GM18498 (cell line): ENCODE data around the gene VPREB1.
"Not testable (repeated sequence)": the region's sequence is repeated elsewhere in the genome, so short reads cannot be mapped to it uniquely, and the experiment has no call there.

ENCODE experiments used
- ATAC-seq: cut with Tn5 transposase; IDR thresholded peaks from one replicate; pipeline ENCODE4 v1.9.1; 2021; ENCODE audit warnings: mild to moderate bottlenecking, moderate library complexity; ENCODE audit not compliant: unreplicated experiment

VPREB1 gene, protein sequence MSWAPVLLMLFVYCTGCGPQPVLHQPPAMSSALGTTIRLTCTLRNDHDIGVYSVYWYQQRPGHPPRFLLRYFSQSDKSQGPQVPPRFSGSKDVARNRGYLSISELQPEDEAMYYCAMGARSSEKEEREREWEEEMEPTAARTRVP

DNA sequence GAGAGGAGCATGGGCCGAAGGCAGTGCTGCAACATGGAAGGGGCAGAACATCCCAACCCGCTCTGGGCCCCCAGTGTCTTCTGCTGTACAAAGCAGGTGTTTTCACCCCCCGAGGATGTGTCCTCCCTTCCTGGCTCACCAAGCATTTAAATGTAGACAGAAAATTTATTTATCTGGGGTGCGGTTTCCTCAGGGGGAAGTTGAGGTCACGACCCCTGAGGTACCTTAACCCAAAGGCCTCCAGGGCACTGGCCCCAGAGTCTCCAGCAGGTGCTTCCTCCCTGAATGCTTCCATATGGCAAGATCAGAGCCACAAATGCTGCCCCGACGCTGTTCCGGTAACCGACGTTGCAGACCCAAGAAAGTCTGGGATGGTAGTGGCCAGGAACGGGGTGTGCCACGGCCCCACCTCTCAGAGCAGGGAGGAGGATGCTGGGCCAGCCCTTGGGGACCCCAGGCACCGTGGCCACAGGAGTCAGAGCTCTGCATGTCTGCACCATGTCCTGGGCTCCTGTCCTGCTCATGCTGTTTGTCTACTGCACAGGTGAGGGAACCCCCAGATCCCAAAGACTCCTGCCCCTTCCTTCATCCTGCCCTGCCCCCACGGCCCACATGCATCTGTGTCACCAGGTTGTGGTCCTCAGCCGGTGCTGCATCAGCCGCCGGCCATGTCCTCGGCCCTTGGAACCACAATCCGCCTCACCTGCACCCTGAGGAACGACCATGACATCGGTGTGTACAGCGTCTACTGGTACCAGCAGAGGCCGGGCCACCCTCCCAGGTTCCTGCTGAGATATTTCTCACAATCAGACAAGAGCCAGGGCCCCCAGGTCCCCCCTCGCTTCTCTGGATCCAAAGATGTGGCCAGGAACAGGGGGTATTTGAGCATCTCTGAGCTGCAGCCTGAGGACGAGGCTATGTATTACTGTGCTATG is at the start of gene VPREB1:
Gene VPREB1 (plus strand): TSS at position 471 of the 935 bp plus-strand sequence. CDS start 28 bp downstream, at position 499.
- ATAC-seq: no peak

DNA sequence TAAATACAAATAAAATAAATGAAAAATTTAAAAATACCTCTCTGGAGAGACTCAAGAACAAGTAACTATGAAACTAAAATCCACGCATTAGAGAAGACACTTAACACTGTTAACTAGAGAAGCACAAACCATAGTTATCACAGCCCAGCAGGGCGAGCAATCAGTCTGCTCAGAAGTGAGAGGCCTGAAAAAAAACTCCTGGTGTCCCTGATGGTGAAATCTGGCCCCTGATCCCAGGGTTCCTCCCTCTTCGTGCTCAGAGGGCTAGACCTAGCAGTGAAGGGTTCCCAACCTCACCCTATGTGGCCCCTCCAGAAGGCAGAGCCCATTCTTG is 49.7 kb upstream of the VPREB1 start:
- ATAC-seq: no peak

DNA sequence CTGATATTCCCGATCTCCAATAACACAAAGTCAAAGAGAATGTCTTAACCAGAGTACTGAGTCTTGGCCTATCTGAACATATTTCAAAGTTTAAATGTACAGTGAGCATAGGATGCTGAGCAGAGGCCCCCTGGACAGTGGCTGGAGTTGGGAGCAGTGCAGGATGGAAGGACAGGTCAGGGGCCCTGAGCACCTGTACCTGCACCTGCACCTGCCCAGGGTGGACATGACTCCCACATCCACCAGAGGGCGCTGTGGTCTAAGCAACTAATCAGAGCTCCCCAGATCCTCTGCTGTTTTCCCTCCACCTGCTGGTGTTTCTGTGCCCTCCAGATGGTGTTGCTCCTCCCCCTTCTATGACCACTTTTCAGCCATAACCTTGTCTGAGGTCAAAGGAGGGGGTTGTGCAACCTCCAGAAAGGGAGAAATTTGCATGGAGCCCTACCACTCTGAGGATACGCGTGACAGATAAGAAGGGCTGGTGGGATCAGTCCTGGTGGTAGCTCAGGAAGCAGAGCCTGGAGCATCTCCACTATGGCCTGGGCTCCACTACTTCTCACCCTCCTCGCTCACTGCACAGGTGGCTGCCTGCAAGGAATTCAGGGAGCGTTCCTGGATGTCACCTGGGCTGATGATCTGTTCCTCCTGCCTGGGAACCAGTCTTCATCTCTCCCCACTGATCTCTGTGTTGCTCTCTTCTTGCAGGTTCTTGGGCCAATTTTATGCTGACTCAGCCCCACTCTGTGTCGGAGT is 49.1 kb upstream of the VPREB1 start:
- ATAC-seq: peak; percentile 63

DNA sequence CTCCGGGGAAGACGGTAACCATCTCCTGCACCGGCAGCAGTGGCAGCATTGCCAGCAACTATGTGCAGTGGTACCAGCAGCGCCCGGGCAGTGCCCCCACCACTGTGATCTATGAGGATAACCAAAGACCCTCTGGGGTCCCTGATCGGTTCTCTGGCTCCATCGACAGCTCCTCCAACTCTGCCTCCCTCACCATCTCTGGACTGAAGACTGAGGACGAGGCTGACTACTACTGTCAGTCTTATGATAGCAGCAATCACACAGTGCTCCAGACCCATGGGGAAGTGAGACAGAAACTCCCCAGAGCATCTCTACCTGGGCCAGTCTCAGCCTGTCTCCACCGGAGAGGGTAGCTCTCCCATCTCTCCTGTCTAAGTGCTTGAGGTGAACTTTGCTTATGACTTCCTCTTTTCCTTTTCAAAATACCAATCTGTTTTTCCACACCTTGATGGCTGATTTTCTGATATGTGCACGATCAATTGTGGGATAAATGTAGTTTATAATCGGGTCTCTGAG is 48.5 kb upstream of the VPREB1 start:
- ATAC-seq: peak; percentile 82

DNA sequence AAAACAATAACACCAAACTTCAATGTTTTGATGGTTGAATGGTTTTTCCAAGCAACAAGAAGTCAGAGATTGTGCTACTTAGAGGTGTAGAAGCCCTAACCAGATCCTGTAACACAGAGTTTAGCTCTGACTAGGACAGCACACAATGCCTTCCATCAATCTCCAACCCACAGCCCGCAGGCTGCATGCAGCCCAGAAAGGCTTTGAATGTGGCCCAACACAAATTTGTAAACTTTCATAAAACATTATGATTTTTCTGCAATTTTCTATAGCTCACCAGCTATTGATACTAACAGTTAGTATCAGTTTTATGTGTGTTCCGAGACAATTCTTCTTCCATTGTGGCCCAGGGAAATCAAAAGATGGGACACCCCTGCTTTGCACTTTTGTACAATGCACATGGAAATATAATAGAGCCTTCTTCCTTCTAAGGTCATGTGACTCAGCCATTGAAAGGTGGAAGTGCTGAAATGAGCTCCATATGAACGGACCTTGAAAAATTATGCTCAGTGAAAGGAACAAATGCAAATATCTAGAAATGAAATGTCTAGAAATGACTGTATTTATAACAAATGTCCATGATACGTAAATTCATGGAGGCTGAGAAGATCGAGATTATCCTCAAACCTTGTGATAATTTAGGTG is 47.6 kb upstream of the VPREB1 start:
- ATAC-seq: no peak

DNA sequence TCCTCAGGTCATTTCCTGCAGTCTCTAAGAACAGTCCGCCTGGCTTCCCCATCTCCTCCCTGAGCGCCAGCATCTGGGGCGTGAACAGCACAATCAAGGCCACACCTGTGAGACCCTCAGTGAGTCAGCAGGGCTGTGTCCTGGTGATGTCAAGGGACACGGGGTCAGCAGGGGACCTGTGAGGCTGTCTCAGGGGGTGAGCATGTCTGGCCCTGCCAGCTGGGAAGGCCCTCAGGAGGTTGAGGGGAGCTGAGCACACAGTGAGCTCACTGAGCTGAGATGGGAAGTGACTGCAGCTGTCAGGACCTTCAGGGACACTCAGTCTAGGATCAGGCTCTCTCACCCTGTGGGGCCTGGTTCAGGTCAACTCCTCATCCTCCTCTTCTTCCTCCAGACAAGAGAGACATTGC is 46.6 kb upstream of the VPREB1 start:
- no peak for ATAC-seq

DNA sequence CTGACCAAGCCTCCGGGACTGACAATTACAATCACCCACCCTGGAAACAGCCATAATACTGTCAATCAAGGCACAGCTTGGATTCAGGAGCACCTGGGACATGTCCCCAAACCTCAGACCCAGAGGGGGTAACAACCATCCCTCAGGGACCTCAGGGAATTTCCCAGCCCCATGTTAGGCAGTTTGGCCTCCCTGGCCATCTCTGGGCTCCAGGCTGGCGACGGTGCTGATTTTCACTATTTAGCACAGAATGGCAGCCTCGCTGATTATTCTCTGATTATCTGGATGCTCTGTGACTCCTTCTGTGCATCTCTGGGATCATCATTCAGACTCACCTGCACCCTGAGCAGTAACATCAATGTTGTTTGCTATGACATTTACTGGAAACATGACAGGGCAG is 45.8 kb upstream of the VPREB1 start:
- ATAC-seq: no peak

DNA sequence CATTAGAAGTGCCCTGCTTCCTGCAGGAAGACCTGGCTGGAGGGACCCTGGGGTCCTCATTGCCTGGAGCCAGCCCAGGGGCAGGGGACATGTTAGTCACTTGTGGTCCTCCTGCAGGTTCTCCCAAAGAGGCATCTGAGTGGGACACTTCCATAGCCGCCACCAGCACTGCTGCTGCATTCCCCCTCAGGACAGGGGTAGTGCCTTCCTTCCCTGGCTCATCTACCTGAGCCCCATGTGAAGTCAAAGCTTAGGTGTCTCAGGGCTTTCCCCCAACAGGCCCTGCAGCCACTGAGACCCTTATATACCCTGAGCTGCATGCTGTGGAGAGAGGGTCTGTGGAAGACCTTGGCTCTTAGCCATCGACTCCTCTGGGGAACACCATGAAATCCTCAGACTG is 45.0 kb upstream of the VPREB1 start:
- no peak for ATAC-seq

DNA sequence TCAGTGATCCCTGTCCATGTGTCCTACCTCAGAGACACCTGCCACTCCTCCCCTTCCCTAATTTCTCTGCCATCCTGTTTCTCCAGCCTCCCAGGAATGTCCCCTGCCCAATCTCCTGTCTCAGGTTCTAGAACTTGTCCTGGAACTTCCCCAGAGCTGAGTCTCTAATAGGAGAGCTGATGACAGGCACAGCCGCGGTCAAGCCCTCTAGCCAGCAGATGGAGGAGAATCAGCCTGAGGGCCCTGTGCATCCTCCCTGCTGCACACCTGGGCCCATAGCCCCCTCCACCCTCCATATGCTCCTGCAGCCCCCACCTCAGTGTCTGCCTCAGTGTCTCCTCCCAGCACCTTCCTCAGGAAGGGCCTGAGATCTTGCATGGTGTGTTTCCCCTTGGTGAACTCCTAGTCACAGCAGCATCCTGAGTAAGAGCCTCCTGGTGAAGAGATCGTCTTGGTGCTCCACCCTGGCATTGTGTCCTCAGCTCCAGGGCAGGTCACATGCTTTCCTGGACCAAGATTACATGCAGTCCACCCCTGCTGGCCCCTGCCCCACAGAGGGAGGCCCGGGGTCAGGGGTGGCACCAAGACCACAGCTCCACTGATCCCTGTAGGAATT is 43.9 kb upstream of the VPREB1 start:
- ATAC-seq: no peak

DNA sequence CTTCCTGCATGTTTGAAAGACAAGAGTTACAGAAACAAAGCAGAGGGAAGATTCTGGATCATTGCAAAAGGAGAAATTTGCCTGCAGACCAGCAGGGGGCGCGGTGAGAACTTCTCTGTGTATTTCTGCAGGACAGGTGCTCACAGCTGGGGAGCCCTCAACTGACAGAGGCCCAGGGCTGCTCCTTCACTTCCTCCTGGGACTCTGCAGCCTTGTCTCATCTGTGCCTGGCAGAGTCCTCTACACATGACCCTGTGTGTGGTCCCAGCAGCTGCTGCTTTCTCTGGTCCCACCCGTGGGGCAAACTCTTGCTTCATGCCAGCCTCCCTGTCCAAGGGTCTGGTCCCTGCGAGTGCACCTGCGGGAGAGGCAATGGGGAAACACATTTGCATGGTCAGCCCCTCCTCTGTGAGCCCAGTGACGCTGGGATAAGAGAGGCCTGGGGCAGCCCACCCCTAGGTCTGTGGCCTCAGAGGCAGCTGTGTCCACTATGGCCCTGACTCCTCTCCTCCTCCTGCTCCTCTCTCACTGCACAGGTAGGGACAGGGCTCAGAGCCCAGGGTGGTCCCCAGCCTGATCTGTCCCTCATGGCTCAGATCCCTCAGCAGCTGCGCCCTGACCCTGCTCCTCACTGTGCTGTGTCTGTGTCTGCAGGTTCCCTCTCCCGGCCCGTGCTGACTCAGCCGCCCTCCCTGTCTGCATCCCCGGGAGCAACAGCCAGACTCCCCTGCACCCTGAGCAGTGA is 43.2 kb upstream of the VPREB1 start:
- no peak for ATAC-seq

DNA sequence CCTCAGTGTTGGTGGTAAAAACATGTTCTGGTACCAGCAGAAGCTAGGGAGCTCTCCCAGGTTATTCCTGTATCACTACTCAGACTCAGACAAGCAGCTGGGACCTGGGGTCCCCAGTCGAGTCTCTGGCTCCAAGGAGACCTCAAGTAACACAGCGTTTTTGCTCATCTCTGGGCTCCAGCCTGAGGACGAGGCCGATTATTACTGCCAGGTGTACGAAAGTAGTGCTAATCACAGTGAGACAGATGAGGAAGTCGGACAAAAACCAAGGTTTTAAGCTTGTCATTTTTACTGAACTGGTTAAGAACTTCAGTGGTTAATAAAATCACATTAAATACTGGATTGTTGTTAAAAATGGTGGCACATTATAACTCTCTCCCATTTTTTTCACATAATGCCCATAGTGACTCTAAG is 42.6 kb upstream of the VPREB1 start:
- ATAC-seq: no peak

DNA sequence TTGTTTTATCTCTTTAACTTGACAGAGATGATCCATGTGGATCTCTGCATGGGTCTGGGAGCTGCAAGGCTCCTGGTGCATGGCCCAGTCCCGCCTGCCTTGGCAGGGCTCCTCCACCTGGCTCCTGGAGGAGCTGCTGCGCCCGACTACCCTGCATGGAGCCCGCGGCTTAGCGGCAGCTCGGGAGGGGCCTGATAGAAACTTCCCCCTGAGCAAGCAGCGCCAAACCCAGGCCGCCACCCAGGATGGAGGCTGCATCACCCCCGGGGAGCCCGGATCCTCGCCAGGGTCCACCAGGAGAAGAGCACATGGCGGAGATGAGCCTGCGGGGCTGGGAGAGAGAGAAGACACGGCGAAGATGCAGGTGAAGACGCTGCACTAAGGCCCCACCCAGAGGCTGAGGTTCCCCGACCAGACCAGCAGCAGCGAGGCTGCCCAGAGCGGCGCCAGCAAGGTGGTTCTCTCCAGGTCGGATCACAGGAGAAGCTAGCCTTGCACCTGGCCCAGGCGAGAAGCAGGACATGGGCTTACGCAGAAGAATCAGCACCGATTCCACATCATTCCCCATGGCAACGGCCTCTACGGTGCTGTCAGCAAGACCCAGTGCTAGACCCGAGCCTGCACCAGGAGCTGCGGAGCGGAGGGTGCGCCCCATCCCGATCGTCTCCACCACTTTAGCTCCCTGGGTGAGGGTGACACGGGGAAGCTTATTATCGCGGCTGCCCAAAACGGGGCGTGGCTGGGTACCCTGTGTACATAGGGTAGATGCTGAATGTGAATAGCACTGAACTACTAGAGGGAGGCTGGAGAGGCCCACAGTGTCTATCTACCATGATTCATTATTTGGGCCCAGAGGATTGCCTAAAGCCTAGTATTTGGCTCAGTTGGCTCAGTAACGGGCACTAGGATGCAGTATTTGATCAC is 41.3 kb upstream of the VPREB1 start:
- ATAC-seq: no peak

DNA sequence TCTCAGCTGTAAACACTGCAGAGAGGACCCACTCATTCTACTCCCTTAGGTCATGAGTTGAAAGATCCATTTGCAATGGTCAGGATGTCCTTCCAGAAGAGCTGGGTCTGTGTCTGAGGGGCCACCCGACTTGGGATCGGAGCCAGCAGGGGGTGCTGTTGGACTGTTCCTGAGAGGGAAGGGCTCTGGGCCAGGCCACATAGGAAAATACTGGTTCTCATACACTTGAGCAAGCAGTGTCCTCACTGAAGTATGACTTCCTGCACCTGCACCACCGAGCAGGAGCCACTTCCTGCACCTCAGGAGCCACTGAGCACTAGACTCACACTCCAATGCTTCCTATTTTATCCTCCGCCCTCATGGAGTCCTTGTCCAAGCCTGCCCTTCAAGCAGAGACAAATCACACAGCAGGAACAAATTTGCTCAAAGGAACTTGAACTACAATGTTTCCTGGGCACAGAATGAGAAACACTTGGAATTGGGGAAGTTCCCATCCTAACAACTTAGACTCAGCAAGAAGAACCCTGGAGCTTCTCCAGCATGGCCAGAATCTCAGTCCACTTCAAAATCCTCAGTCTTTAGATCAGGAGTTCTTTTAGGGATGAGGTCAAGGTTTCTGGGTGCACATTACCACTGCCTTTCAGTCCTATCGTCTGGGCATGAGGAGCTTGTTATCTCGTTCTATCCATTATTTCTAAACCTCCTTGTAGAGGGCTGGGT is 36.6 kb upstream of the VPREB1 start:
- ATAC-seq: peak; percentile 71

DNA sequence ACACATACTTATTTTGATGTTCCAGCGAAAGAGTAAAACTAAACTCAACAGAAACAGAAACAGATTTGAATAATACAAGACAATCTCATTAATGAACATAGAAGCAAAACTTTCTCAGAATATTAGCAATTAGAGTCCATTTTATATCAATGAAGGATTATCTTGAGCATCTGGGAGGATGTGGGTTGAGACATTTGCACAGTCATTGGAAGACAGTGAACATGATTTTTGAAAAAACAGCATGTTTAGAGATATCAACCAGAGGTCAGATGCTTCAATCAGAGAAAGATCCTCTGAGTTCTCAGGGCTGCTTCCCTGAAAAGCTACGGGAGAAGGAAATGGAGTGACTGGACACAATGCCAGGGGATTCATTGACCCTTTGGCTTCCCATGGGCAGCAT is 35.9 kb upstream of the VPREB1 start:
- ATAC-seq: no peak

DNA sequence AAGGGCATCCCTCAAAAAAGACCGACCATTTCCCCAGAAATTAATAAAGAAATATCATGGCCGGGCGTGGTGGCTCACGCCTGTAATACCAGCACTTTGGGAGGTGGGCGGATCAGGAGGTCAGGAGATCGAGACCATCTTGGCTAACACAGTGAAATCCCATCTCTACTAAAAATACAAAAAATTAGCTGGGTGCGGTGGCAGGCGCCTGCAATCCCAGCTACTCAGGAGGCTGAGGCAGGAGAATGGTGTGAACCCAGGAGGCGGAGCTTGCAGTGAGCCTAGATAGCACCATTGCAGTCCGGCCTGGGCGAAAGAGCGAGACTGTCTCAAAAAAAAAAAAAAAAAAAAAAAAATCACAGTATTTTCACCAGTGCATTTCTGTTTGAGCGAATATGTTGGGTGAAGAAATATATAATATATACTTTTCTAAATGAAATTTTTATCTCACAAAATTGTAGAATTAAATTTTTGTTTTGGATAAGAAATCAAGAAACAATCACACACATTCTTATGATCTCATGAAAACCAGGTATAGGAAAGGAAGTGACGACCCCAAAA is 35.4 kb upstream of the VPREB1 start:
- ATAC-seq: not testable (repeated sequence)

DNA sequence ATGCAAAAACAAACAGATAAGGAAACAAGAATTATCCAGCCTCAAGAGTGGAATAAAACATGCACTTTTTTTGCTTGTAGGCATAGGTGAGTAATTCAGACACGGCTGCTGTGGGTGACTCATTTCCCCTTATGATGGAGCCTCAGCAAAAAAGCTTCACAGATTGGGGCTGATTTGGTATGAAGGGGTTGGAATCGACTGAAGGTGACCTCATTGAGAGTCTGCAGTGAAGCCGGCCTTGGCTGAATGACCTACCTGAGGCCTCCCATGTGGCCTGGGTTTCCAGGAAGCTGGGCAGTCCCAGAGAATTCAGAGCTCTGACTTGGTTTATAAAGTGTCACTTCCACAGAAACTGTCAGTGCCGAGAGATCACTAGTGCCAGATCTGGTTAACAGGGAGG is 34.2 kb upstream of the VPREB1 start:
- ATAC-seq: no peak

DNA sequence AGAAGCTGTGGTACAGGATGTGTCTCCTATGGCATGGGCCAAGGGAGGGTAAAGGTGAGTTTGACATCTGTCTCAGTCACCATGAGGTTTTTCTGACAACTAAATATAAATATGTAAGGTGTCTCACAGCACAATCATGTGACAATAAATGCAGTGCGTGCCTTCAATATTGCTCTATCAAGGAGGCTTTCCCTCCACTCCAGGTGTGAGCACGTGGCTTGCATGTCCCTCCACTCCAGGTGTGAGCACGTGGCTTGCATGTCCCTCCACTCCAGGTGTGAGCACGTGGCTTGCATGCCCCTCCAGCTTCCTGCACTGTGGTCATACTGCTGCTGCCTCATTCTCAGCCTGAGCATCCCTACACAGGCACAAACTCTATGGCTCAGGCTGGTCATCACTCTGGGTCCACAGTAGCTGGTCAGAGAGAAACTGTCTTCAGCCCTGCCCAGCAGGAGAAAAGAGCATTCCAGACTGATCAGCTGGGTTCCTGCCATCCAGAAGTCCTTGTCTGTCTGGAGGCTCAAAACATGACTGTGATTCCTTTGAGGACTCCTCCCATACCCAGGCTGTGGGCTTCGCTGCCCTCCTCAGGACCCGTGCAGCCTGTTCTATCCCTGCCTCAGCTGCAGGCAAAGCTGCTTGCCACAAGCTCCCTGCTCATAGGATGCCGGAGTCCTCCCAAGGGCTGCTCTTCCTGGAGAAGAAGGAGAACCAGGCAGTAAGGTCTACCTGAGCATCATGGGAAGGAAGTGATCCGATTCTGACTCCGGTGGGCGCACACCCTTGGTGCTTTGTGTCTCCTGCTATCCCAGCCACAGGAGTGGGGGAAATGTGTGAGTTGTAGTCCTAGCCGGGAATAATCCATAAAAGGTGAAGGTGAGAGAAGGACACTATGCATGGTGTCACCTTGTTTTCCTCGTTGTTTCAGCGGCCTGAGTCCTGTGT is 33.4 kb upstream of the VPREB1 start:
- ATAC-seq: no peak
